Measurements from ENCODE around the gene OR2AE1. TPM values are rescaled to one million over a fixed set of nuclear protein-coding genes. Genes with fewer than 3 reads are reported as not detected.
A peak's percentile ranks its signal among the peaks of the same experiment; 100 is the strongest.

Gene OR2AE1
- total and polyA plus RNA-seq, 9 of the 15 experiments (the other 6 are each of a cell fraction or from before 2014, with no cell fraction given): 0.27 TPM; not detected in 8

DNA sequence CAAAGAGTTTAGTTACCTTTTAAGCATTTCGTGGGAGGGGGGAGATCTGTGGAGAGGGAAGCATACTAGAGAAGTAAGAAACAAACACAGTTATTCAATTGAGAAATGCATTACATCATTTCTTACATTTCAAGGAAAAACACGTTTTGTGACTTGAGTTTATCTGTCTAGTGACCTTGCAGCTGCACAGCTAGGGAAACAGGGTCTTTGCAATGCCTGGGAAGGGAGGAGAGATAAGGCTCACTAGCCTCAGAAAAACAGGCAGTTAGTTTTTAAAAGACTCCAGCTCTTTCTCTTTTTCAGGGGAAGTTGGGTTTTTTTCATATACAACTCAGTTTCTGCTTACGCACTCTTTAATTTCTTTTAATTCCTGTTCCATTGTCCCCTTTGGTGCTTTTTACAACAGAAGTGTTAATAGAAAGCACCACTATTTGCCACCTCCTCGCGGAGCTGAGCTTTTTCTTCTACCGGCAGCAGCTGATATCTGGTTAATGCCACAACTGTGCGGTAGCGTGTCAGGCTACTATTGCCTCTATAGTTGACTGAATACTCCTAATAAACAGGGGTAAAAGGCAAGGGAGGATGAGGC, 43.5 kb downstream of the OR2AE1 start (continued):
- TF ChIP-seq RERE (CRISPR knock-in tag; IDR thresholded peaks at IDR 0.05; ENCODE audit: borderline replicate concordance) (no peak), VEZF1 (CRISPR knock-in tag; IDR thresholded peaks at IDR 0.05) (peak; percentile 71), CBX5 (IDR thresholded peaks at IDR 0.05; ENCODE audit: borderline replicate concordance, low read depth) (no peak), MED1 (CRISPR knock-in tag; IDR thresholded peaks at IDR 0.05; ENCODE audit: borderline replicate concordance) (no peak), ZFP30 (CRISPR knock-in tag; IDR thresholded peaks at IDR 0.05; ENCODE audit: borderline replicate concordance) (no peak), ZFPM2 (CRISPR knock-in tag; IDR thresholded peaks at IDR 0.05) (no peak), NFIX (CRISPR knock-in tag; IDR thresholded peaks at IDR 0.05; ENCODE audit: low read depth) (no peak), RCOR1 (IDR thresholded peaks at IDR 0.05; ENCODE audit: borderline replicate concordance in 1 of 2, low read depth in 2 of 2, low read length in 2 of 2) (peak; percentile 65 to 92; a peak in 3 of 4 replicates), ASH1L (IDR thresholded peaks at IDR 0.05; ENCODE audit: borderline replicate concordance, low read depth, partially characterized antibody) (no peak), ZNF175 (CRISPR knock-in tag; IDR thresholded peaks at IDR 0.05; ENCODE audit: low read depth) (0 out of 2 replicates have a peak, but pooled peaks have one; percentile 47), ZNF586 (CRISPR knock-in tag; conservative IDR thresholded peaks at IDR 0.05) (no peak), EGR1 (conservative IDR thresholded peaks at IDR 0.05) (no peak), GTF3C2 (IDR thresholded peaks at IDR 0.05; ENCODE audit: borderline replicate concordance, extremely low read depth, insufficient read length) (no peak), ZEB2 (IDR thresholded peaks at IDR 0.05) (peak; percentile 78; the same call in 1 of the 2 replicates), LEF1 (IDR thresholded peaks at IDR 0.05) (peak; percentile 98)

Measured in K562 (cell line).